GM19467 (cell line): ENCODE results near the gene PDE4A.
"Not testable (repeated sequence)": the region's sequence is repeated elsewhere in the genome, so short reads cannot be mapped to it uniquely, and the experiment has no call there.

ENCODE experiments used
- ATAC-seq: cut with Tn5 transposase; IDR thresholded peaks from one replicate; pipeline ENCODE4 v1.9.1; 2021; ENCODE audit warnings: mild to moderate bottlenecking, moderate library complexity; ENCODE audit not compliant: unreplicated experiment

PDE4A gene

DNA sequence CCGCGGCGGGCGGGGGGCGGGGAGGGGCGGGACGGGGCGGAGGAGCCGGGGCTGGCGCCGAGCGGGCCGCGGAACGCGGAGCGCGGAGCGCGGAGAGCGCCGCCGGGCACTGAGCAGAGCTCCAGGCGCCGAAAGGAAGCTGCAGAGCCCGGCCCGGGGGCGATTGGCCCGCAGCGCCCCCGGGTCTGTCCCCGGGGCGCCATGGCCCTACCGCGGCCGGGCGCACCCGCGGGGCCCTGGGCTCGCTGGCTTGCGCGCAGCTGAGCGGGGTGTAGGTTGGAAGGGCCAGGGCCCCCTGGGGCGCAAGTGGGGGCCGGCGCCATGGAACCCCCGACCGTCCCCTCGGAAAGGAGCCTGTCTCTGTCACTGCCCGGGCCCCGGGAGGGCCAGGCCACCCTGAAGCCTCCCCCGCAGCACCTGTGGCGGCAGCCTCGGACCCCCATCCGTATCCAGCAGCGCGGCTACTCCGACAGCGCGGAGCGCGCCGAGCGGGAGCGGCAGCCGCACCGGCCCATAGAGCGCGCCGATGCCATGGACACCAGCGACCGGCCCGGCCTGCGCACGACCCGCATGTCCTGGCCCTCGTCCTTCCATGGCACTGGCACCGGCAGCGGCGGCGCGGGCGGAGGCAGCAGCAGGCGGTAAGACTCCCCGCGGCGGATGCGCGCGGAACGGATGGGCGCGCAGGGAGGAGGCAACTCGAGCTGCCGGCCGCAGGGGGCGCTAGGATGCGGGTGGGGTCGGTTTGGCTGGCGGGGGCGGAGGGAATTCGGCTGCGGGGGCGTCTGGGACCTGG is at the start of gene PDE4A:
Gene PDE4A, plus strand, starts transcription at position 95 of the 796 bp plus-strand sequence. Its CDS starts 227 bp downstream, at position 322.
- no peak for ATAC-seq

GRCh38 chr19:10372690-10373089 is 47.6 kb upstream of the PDE4A start:
- ATAC-seq: no peak

GRCh38 chr19:10374931-10375330 is 45.4 kb upstream of the PDE4A start:
- ATAC-seq: no peak

GRCh38 chr19:10377140-10377640 is 43.1 kb upstream of the PDE4A start:
- not testable (repeated sequence) for ATAC-seq

DNA sequence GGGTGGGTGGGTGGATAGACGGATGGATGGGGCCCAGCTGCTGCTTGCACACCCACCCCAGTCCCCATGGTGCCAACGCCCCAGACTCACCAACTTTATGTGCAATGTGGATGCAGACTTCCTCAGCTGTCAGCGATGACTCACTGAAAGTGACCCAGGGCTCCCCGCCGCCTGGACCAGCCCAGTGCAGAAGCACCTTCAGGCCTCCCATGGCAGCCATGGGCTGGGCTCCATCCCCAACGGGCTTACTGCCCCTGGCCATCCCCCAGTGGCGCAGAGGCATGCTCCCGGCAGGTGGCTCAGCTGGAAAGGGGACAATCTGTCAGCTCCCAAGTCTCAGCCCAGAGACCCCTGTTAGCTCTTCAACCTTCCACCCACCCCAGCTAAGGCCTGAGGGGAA is 42.2 kb upstream of the PDE4A start:
- no peak for ATAC-seq

DNA sequence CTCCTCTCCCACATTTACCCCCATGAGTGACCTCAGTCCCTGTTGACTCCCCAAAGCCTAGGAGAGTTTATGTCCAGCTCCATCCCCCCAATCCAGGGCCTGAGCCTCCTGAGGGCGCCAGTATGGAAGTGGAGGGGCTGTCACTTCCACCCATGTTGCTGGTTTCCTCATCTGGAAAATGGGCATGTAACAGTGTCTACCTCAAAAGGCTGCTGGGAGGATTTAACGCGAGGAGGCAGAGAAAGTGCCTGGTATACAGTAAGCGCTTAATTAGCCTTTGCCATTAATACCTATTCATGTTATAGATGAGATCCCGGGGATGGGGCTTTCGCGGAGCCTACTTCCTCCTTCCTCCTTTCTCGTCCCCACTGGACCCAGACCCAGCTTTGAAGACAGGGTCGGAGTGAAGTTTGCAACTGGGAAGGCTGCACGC is 40.4 kb upstream of the PDE4A start:
- ATAC-seq: no peak

DNA sequence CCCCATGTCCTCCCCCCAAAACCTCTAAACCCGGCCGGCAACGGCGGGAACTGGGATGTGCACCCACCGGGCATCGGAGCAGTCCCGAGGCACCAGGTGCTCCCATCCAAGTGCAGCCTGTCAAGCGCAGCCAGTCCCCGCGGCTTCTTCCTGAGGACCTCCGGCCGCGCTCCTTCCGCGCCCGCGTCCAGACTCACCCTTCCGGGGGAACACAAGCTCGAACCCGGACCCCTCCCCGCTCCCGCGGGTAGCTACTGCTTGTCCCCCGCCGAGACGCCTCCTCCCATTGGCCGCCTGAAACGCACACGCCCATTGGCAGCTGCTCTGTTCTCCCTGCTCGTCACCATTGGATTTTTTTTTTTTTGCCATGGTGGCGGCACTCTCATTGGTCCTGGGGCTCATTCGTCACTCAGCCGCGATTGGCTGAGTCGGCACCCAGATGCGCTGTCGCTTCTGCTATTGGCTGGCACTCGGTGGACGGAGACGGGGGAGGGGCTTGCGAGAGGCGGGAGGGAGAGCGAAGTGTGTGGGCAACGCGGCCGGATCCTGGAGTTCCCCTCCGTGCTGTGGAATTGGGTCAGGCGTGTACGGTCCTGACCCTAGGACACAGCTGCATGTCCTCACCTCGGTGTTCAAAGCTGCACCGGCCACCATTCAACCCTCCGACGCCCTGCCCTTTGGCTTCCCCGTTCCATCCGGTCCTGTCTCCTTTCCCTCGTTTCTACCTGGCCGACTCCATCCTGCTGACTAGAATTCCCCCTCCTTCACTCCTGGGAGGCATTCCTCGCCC is 39.8 kb upstream of the PDE4A start, which contains the start of gene TYK2:
Gene TYK2, minus strand, starts transcription at position 260 of the 790 bp plus-strand sequence. CDS start 2,166 bp downstream, outside the sequence.
- ATAC-seq: peak; percentile 91

DNA sequence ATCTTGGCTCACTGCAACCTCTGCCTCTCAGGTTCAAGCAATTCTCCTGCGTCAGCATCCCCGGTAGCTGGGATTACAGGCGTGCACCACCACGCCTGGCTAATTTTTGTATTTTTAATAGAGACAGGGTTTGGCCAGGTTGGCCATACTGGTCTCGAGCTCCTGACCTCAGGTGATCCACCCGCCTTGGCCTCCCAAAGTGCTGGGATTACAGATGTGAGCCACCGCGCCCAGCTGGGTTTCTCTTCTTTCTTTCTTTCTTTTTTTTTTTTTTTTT is 37.2 kb upstream of the PDE4A start:
- not testable (repeated sequence) for ATAC-seq

GRCh38 chr19:10384580-10384979 is 35.8 kb upstream of the PDE4A start:
- no peak for ATAC-seq

DNA sequence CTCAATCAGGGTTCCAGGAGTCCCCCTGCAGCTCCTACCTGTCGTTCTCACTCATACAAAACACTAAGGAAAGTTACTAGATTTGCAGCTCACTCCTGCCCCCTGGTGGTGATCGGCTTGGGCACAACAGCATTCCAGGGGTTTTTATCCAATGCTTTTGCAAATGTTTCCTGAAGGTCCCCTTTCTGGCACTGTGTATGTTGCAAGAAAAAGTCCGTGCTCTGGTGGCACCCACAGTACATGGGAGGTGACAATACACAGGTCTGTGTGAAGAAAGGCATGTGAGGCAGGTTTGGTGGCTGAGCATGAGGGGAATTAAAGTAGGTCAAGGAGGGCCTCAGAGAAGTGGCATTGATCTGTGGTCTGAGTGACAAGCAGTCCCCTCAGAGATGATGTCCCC is 31.4 kb upstream of the PDE4A start:
- ATAC-seq: no peak

DNA sequence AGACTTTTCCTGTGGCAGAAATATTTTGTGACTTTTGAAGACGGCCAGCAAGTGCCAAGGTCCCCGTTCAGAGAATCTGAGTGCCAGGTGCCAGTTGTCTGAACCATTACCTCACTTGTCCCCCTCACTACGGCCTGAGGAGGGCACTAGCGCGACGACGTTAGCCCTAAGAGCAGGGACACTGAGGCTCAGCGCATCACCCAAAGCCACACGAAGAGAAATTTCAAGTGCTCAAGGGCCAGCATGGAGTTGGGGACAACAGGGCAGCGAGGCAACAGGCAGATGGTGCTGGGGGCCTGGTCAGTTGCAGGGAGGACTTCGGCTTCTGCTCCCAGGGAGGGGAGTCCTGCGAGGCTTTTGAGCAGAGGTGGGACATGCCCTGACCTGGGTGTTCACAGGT is 30.5 kb upstream of the PDE4A start:
- ATAC-seq: no peak

DNA sequence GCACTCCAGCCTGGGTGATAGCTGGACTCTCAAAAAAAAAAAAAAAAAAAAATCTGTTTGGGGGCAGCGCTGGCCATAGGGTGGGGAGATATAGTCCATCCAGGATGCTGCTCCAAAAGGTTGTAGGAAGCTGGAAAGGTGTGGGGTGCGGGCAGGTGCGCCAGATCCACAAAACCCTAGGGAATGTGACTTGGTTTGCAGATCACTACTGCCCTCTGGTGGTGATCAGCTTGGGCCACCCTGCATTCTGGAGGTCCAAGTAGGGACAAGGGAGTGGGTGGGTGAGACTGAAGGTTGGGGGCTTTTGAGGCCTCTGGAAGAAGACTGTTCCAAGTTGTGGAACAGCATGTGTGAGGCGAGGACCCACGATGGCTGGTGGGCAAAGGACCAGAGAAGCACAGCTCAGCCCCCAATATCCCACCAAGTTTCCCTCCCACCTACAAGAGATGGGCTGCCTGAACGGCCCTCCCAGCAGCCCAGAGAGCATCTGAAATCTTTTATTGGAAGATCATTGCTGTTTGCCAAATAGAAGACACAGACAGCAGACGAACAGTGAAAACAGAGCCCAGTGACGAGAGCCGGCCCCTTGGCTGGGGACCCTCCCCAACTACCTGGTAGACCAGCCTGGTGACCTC is 29.6 kb upstream of the PDE4A start:
- ATAC-seq: no peak

DNA sequence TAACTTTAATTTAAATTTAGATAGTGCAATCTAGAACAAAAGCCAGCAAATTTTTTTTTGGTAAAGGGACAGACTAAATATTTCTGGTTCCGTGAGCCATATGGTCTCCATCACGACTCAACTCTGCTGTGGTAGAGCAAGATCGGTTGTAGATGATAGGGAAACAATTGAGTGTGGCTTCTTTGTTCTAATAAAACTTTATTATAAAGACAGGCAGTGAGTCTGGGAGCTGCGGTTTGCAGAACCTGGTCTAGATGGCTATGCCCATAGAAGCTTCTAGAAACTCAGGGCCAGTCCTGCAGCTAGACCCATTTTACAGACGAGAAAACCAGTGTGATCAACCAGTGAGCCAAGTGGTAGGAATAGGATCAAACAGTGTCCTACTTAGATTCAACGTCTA is 28.2 kb upstream of the PDE4A start:
- no peak for ATAC-seq

DNA sequence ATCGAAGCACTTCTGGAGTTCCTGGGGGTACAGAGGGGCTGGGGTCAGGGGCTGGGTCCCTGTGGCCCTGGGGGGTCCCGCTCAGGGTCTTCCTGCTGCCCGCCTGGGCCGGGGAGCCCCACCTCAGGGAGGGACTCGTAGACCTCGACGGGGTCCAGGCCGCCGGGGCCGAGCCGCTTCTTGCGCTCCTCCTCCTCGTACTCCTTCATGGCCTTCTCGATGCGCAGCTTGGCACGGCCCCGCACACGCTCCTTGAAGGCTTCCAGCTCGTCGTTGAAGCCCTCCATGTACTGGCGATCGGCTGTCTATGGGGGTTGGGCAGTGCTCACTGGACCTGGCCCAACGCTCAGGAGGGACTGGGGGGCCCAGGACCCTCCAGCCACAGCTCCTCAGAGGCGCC is 27.2 kb upstream of the PDE4A start:
- ATAC-seq: no peak

DNA sequence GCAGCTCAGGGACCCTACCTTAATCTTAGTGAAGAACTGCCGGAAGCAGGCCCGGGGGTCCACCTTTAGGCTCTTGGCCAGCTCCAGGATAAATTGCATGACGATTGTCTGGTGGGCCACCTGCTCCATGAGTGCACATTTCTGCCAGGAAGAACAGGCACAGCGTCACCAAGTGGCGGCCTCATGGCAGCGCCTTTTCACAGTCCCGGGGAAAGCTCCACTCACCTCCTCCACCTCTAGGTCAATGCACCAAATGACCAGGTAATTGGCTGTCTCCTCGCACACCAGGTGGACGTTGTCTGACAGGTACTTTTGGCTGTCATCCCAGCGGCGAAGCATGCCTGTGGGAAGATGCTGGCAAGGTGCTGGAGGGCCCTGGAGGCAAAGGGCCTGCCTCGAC is 25.3 kb upstream of the PDE4A start:
- ATAC-seq: no peak

- no peak for ATAC-seq
These were observed 24.9 kb upstream of the PDE4A start for GRCh38 chr19:10395436-10395835.

GRCh38 chr19:10395917-10396316 is 24.4 kb upstream of the PDE4A start:
- ATAC-seq: no peak

DNA sequence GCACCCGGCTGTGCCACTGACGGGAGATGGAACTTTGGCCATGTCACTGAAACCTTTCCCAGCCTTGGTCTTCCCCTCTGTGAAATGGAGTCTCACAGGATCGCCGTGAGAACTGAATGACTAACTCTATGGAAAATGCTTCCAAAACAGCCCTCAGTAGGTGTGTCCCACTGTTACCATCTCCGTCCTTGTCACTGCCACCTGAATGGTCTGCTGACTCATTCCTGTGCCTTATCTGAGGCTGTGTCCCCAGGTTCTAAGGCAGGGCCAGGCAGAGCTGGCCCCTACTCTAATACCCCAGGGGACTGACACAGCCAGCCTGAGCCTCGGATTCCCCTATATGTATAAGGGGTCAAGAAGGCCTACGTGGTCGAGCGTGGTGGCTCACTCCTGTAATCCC is 21.5 kb upstream of the PDE4A start:
- no peak for ATAC-seq

DNA sequence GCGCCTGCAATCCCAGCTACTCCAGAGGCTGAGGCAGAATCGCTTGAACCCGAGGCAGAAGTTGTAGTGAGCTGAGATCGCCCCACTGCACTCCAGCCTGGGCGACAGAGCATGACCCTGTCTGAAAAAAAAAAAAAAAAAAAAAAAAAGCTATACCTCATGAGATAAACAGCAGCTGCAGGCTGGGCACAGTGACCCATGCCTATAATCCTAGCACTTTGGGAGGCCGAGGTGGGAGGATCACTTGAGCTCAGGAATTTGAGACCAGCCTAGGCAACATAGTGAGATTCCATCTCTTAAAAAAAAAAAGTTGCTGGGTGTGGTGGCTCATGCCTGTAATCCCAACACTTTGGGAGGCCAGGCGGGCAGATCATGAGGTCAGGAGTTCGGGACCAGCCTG is 21.0 kb upstream of the PDE4A start:
- not testable (repeated sequence) for ATAC-seq

DNA sequence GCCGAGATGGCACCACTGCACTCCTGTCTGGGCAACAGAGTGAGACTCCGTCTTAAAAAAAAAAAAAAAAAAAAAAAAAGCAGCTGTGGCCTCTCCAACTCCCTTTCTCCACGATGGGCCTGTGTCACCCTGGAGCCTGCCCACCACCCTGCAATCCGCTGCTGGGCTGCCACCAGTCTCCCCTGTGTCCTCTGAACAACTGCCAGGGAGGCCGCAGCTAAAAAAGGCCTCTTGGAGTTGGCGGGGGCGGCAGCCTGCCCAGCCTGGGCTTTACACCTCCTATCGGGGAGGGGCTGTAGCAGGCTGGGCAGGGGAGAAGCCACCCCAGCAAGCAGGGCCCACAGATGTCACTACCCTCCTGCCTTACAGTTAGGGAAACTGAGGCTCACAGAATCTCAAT is 20.5 kb upstream of the PDE4A start:
- ATAC-seq: no peak

GRCh38 chr19:10402441-10403038 is 17.8 kb upstream of the PDE4A start:
- ATAC-seq: no peak
